GM19099 (cell line): ENCODE measurements around the gene SNRNP200.

Experiments used
- POLR2A ChIP-seq: IDR thresholded peaks from 3 replicates; pipeline ENCODE4 v1.6.1; 2011; ENCODE audit warnings: low read depth; ENCODE audit not compliant: insufficient read length; ENCODE audit errors: extremely low read depth

The SNRNP200 gene

GRCh38 chr2:96330407-96330806 lies 25.1 kb upstream of the SNRNP200 start:
- no peak for TF ChIP-seq POLR2A

GRCh38 chr2:96329874-96330273 lies 24.5 kb upstream of the SNRNP200 start:
- TF ChIP-seq POLR2A, result no peak

GRCh38 chr2:96329456-96329855 lies 24.1 kb upstream of the SNRNP200 start:
- no peak for TF ChIP-seq POLR2A

GRCh38 chr2:96326990-96327820 lies 21.9 kb upstream of the SNRNP200 start:
- no peak for TF ChIP-seq POLR2A

GRCh38 chr2:96326564-96326963 lies 21.2 kb upstream of the SNRNP200 start:
- no peak for TF ChIP-seq POLR2A

GRCh38 chr2:96325884-96326255 lies 20.5 kb upstream of the SNRNP200 start:
- TF ChIP-seq POLR2A, result peak; percentile 29

- TF ChIP-seq POLR2A, result peak; percentile 57
These were observed 19.9 kb upstream of the SNRNP200 start, which contains the start of gene ITPRIPL1 for GRCh38 chr2:96325041-96325883. Gene ITPRIPL1 (plus strand): TSS chr2:96325317. CDS start chr2:96325840, 523 bp downstream.

GRCh38 chr2:96324721-96325040 lies 19.3 kb upstream of the SNRNP200 start:
- TF ChIP-seq POLR2A, result no peak

- TF ChIP-seq POLR2A, result no peak
These were observed 18.5 kb upstream of the SNRNP200 start for GRCh38 chr2:96323849-96324248.

GRCh38 chr2:96320728-96321622 lies 15.6 kb upstream of the SNRNP200 start:
- TF ChIP-seq POLR2A, result peak; percentile 8

- no peak for TF ChIP-seq POLR2A
These were observed 15.0 kb upstream of the SNRNP200 start for GRCh38 chr2:96320326-96320725.

GRCh38 chr2:96319396-96319795 lies 14.1 kb upstream of the SNRNP200 start:
- TF ChIP-seq POLR2A, result no peak

- no peak for TF ChIP-seq POLR2A
These were observed 13.4 kb upstream of the SNRNP200 start for GRCh38 chr2:96318723-96319122.

- TF ChIP-seq POLR2A, result no peak
These were observed 12.2 kb upstream of the SNRNP200 start for GRCh38 chr2:96317584-96317997.

- no peak for TF ChIP-seq POLR2A
These were observed 11.7 kb upstream of the SNRNP200 start for GRCh38 chr2:96316999-96317398.
